Effector memory CD4-positive, alpha-beta T cell (primary cell): ENCODE results near the gene COX6B1.
"Not testable (repeated sequence)": the region's sequence is repeated elsewhere in the genome, so short reads cannot be mapped to it uniquely, and the experiment has no call there.

Experiments used
- DNase-seq, 3 donors: peaks; one replicate each; pipeline ENCODE4 v3.0.0-alpha.2; 2020
- H3K27ac ChIP-seq: 2 replicates; pipeline ENCODE4 v1.7.0; 2013; ENCODE audit warnings: mild to moderate bottlenecking, low read length, moderate library complexity; ENCODE audit not compliant: insufficient read depth, poor library complexity, severe bottlenecking
- H3K27me3 ChIP-seq: replicated peaks from 2 replicates; pipeline ENCODE4 v1.7.0; 2013; ENCODE audit warnings: mild to moderate bottlenecking, low read length; ENCODE audit not compliant: insufficient read depth, control insufficient read depth, poor library complexity, severe bottlenecking
- H3K36me3 ChIP-seq: 2 replicates; pipeline ENCODE4 v1.7.0; 2013; ENCODE audit warnings: mild to moderate bottlenecking, low read length, moderate library complexity; ENCODE audit not compliant: control insufficient read depth, insufficient read depth
- H3K4me1 ChIP-seq: 2 replicates; pipeline ENCODE4 v1.7.0; 2013; ENCODE audit warnings: low read length, mild to moderate bottlenecking; ENCODE audit not compliant: control insufficient read depth, insufficient read depth, poor library complexity, severe bottlenecking
- H3K4me3 ChIP-seq: 2 replicates; pipeline ENCODE4 v1.7.0; 2013; ENCODE audit warnings: low read length, low read depth, mild to moderate bottlenecking; ENCODE audit not compliant: insufficient read depth, poor library complexity, severe bottlenecking
- H3K9me3 ChIP-seq: 2 replicates; pipeline ENCODE4 v1.7.0; 2013; ENCODE audit warnings: mild to moderate bottlenecking, low read length, moderate library complexity; ENCODE audit not compliant: control insufficient read depth

COX6B1 gene

DNA sequence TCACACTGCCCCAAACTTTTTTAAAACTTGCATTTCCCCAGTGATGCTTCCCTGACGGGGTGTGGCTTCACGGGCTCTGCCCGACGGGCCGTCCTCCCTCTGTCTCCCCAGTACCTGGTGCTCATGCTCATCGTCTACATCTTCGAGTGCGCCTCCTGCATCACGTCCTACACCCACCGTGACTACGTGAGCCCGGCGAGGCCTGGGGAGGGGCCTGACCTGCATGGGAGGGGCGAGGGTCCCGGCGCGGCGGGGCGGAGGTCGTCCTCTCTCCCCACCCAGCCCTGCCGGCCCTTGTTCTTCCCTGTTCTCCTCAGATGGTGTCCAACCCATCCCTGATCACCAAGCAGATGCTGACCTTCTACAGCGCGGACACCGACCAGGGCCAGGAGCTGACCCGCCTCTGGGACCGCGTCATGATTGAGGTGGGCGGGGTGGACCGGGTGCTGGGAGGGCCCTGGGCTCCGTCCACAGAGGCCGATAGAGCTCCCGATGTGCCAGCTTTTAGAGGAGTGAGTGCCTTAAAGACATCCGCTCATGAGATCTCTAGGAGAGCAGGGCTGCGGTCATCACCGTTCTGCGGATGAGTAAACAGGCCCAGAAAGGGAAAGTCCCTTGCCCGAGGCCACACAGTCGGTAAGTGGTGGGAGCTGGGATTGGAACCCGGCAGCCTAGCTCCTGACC is 25.1 kb downstream of the COX6B1 start:
- H3K27ac ChIP-seq: no peak overlapping the region

DNA sequence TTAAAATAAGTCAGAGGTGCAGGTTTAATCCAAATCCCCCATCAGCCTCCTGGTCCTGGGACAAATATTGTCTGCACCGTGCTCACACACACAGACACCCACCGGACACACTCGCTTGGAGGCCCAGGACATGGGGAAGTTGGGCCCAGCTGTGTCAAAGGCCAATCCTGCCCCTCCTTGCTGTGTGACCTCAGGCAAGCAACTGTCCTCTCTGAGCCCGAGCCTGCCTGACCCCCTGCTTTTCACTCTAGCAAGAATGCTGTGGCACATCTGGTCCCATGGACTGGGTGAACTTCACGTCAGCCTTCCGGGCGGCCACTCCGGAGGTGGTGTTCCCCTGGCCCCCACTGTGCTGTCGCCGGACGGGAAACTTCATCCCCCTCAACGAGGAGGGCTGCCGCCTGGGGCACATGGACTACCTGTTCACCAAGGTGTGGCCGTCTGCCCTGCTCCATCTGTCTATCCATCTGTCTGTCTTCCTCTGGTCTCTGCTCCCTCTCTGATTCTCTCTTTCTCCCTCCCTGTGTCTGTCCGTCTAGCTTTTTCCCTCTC is 27.5 kb downstream of the COX6B1 start:
- no peak for DNase-seq
- Histone ChIP-seq H3K27ac (no peak overlapping the region), H3K4me1 (peaks cover 8% of the 10 kb centered on the region), H3K27me3 (no peaks in the 10 kb centered on the region), H3K4me3 (no peak overlapping the region), H3K9me3 (no peaks in the 10 kb centered on the region), H3K36me3 (no peaks in the 10 kb centered on the region)

More for the DNA sequence above, 25.1 kb downstream of the COX6B1 start:
- Histone ChIP-seq H3K4me3 (peak overlapping the region; percentile 52), H3K9me3 (no peaks in the 10 kb centered on the region), H3K27me3 (no peaks in the 10 kb centered on the region), H3K36me3 (no peaks in the 10 kb centered on the region), H3K4me1 (peaks cover 8% of the 10 kb centered on the region)
- peak; percentile 4 to 5 (median 5) for DNase-seq

DNA sequence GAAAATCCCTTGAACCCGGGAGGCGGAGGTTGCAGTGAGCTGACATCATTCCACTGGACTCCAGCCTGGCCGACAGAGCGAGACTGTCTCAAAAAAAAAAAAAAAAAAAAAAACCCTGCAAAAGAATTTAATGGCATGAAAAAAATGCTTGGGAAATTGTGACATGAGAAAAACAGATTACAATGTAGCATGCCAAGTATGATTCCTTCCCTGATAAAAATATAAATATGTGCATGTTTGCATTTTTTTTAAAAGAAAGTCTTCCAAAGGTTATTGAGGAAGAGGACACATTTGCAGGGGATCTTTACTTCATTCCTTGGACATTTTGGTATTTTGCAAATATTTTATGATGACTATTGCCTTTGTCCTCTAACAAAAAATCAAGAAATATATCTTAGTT is 41.7 kb downstream of the COX6B1 start:
- no peaks in the 10 kb centered on the region for H3K36me3 ChIP-seq
- no peaks in the 10 kb centered on the region for H3K9me3 ChIP-seq
- H3K27ac ChIP-seq: no peak overlapping the region
- no peak for DNase-seq
- no peaks in the 10 kb centered on the region for H3K4me1 ChIP-seq
- H3K4me3 ChIP-seq: no peak overlapping the region
- no peaks in the 10 kb centered on the region for H3K27me3 ChIP-seq

DNA sequence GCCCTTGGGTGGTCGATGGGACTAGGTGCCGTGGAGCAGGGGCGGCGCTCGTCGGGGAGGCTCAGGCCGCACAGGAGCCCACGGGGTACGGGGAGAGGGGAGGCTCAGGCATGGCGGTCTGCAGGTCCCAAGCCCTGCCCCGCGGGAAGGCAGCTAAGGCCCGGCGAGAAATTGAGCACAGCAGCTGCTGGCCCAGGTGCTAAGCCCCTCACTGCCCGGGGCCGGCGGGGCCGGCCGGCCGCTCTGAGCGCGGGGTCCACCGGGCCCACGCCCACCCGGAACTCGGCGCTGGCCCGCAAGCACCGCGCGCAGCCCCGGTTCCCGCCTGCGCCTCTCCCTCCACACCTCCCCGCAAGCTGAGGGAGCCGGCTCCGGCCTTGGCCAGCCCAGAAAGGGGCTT is 43.0 kb downstream of the COX6B1 start:
- not testable (repeated sequence) for H3K9me3 ChIP-seq, H3K27ac ChIP-seq, H3K36me3 ChIP-seq, H3K4me1 ChIP-seq, DNase-seq, H3K27me3 ChIP-seq, H3K4me3 ChIP-seq

DNA sequence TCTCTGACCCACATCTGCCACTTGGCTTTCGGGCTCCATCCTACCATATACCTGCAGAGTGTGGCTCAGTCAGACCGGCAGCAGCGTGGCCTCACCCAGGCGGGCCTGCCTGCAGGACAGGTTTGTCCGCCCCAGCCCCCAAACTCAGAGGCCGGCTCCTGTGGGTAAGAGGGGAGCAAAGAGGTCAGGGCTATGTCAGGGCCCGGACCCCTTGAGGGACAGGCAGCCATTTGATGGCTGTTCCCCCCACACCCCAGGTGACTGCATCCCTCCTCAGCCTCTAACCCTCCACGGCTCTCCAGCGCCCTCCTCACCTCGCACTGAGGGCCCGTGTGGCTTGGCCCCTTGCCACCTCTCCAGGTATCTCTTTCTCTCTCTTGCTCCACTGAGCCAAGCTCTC is 43.9 kb downstream of the COX6B1 start:
- H3K9me3 ChIP-seq: no peaks in the 10 kb centered on the region
- no peaks in the 10 kb centered on the region for H3K27me3 ChIP-seq
- no peaks in the 10 kb centered on the region for H3K36me3 ChIP-seq
- no peaks in the 10 kb centered on the region for H3K4me1 ChIP-seq
- no peak for DNase-seq
- no peak overlapping the region for H3K4me3 ChIP-seq
- no peak overlapping the region for H3K27ac ChIP-seq

DNA sequence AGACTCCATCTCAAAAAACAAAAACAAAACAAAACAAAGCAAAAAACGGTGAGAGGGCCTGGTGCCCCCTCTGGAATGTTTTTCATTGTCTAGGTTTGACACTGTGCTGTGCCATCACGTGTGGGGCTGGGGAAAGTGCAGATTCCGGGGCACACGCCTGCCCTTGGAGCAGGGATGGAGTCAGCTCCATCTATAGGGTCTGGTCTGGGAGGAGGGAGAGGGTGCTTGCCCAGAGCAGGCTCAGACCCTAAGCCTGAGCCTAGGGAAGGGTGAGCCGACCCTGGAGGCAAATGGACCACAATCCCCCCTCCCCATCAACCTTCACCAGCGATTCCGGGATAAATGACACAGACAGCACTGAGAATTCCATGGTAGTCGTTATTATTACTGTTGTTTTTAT is 45.3 kb downstream of the COX6B1 start:
- Histone ChIP-seq H3K9me3 (no peaks in the 10 kb centered on the region), H3K4me3 (no peak overlapping the region), H3K27me3 (no peaks in the 10 kb centered on the region), H3K4me1 (no peaks in the 10 kb centered on the region), H3K27ac (no peak overlapping the region), H3K36me3 (no peaks in the 10 kb centered on the region)
- no peak for DNase-seq

DNA sequence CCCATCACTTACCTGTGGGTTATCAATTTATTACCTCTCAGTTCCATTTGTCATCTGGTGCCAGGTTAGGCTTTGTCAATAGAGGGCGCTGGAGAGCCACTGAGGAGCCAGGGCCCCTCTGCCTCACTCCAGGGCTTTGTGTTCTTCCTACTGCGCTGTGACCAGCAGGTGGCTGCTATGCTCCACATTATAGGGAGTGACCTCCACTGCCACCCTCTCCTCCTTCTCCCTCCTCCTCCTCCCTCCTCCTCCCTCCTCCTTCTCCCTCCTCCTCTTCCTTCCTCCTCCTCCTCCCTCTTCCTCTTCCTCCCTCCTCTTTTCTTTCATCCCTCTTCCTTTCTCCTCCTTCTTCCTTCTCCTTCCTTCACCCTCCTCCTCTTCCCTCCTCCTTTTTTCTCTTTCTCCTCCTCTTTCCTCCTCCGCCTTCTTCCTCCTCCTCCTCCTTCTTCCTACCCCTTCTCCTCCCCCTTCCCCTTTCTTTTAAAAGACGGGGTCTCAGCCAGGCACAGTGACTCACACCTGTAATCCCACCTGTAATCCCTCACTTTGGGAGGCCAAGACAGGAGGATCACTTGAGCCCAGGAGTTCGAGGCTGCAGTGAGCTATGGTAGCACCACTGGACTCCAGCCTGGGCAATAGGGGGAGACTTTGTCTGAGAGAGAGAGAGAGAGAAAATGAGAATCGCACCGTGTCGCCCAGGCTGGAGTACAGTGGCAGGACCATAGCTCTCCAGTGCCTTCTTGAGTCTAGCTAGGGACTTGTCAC is 45.9 kb downstream of the COX6B1 start:
- peak; percentile 75 to 83 (median 80) for DNase-seq
- Histone ChIP-seq H3K4me1 (no peaks in the 10 kb centered on the region), H3K4me3 (no peak overlapping the region), H3K27me3 (no peaks in the 10 kb centered on the region), H3K27ac (no peak overlapping the region), H3K9me3 (no peaks in the 10 kb centered on the region), H3K36me3 (no peaks in the 10 kb centered on the region)

DNA sequence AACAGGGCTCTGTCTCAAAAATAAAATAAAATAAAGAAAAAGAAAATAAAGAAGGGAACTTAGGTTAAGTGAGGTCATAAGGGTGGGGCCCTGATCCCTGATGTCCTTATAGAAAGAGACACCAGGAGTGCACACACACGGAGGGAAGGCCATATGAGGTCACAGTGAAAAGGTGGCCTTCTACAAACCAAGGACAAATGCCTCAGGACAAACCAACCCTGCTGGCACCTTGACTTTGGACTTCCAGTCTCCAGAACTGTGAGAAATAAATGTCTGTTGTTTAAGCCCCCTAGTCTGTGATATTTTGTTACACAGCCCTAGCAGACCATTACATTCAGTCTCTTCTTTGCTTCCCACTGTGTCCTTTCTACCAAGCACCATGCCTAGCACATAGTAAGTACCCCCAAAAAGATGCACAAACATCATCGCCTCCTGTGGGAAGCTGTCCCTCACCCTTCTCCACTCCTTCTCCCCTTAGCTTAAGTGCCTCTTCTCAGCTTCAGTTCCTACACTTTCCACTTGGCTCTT is 47.8 kb downstream of the COX6B1 start:
- H3K4me3 ChIP-seq: no peak overlapping the region
- H3K4me1 ChIP-seq: no peaks in the 10 kb centered on the region
- DNase-seq: no peak
- H3K27me3 ChIP-seq: no peaks in the 10 kb centered on the region
- H3K36me3 ChIP-seq: no peaks in the 10 kb centered on the region
- H3K27ac ChIP-seq: no peak overlapping the region
- H3K9me3 ChIP-seq: no peaks in the 10 kb centered on the region

DNA sequence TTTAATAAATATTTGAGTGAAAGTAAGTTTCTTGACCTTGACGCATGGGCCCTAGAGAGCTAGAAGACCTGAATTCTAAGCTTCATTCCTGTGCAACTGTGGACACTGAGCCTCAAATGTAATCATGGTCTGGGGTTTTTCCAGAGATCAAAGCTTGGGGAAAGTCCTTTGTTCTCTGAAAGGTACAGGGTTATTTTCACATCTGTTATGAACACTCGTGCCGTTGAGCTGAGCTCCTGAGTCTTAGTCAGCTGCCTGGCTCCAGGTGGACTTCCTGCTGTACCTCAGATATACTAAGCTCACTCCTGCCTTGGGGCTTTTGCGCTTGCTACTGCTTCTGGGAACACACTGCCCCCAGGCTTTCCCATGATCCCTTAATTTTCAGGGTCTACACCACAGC is 48.7 kb downstream of the COX6B1 start:
- DNase-seq: no peak

More for the DNA sequence above, 48.7 kb downstream of the COX6B1 start:
- peaks cover 1% of the 10 kb centered on the region for H3K4me1 ChIP-seq
- no peak overlapping the region for H3K27ac ChIP-seq
- no peaks in the 10 kb centered on the region for H3K36me3 ChIP-seq
- H3K9me3 ChIP-seq: no peaks in the 10 kb centered on the region
- no peak overlapping the region for H3K4me3 ChIP-seq
- no peaks in the 10 kb centered on the region for H3K27me3 ChIP-seq
